PFSK-1 (cell line): ENCODE measurements around the gene PAQR4.

Experiments
- FOXP2 ChIP-seq: optimal IDR thresholded peaks from 2 replicates; pipeline ENCODE3; 2011; ENCODE audit warnings: borderline replicate concordance, control low read depth, inconsistent platforms; ENCODE audit not compliant: insufficient read depth; ENCODE audit errors: extremely low read length, extremely low read depth
- POLR2AphosphoS5 ChIP-seq: IDR thresholded peaks from 2 replicates; pipeline ENCODE4 v1.6.1; 2012; ENCODE audit warnings: low read depth, mild to moderate bottlenecking, control low read depth, low read length, moderate library complexity
- REST ChIP-seq, 2 experiments: IDR thresholded peaks; 2 replicates each; pipeline versions ENCODE4 v1.6.1 to v1.8.0; 2011 to 2012; ENCODE audit warnings: low read depth in 2 of 2, low read length in 2 of 2, control low read depth in 1 of 2, inconsistent platforms in 1 of 2, mild to moderate bottlenecking in 1 of 2, moderate library complexity in 1 of 2; ENCODE audit not compliant: insufficient read depth in 1 of 2
- SIN3A ChIP-seq: IDR thresholded peaks from 2 replicates; pipeline ENCODE4 v1.6.1; 2012; ENCODE audit warnings: mild to moderate bottlenecking, low read length, moderate library complexity, borderline replicate concordance; ENCODE audit not compliant: insufficient read depth
- TAF1 ChIP-seq: IDR thresholded peaks from 2 replicates; pipeline ENCODE4 v1.6.1; 2012; ENCODE audit warnings: low read length, control low read depth, borderline replicate concordance; ENCODE audit not compliant: insufficient read depth

PAQR4 gene

GRCh38 chr16:2964475-2965336 lies 4.4 kb upstream of the PAQR4 start:
- no peak for TF ChIP-seq REST (IDR thresholded peaks at IDR 0.05; ENCODE audit: insufficient read depth in 1 of 2, low read depth in 2 of 2, low read length in 2 of 2)

- TF ChIP-seq POLR2AphosphoS5 = no peak
Observed at GRCh38 chr16:2966043-2966807, 2.9 kb upstream of the PAQR4 start.

- TF ChIP-seq POLR2AphosphoS5 = no peak
- TF ChIP-seq REST (IDR thresholded peaks at IDR 0.05; ENCODE audit: insufficient read depth in 1 of 2, low read depth in 2 of 2, low read length in 2 of 2) = no peak
- TF ChIP-seq SIN3A = no peak
- TF ChIP-seq FOXP2 = no peak
- TF ChIP-seq TAF1 = no peak
Observed at GRCh38 chr16:2966808-2967191, 2.3 kb upstream of the PAQR4 start.

- TF ChIP-seq TAF1 (no peak), POLR2AphosphoS5 (no peak)
Observed at GRCh38 chr16:2967211-2967631, 1.9 kb upstream of the PAQR4 start.

- TF ChIP-seq POLR2AphosphoS5 (no peak), REST (IDR thresholded peaks at IDR 0.05; ENCODE audit: insufficient read depth in 1 of 2, low read depth in 2 of 2, low read length in 2 of 2) (no peak), SIN3A (no peak), FOXP2 (no peak), TAF1 (no peak)
Observed at GRCh38 chr16:2967721-2968161, 1.4 kb upstream of the PAQR4 start.

GRCh38 chr16:2968368-2968737 lies 795 bp upstream of the PAQR4 start:
- no peak for TF ChIP-seq TAF1
- TF ChIP-seq FOXP2 = no peak
- TF ChIP-seq SIN3A = no peak
- TF ChIP-seq POLR2AphosphoS5 = no peak
- no peak for TF ChIP-seq REST (IDR thresholded peaks at IDR 0.05; ENCODE audit: insufficient read depth in 1 of 2, low read depth in 2 of 2, low read length in 2 of 2)
